VCaP (cell line): ENCODE measurements around the gene DOCK3.

Experiments used
- H3K27ac ChIP-seq: fragments of 450-650 bp; 2 replicates; pipeline ENCODE4 v1.5.1; 2017
- TF ChIP-seq, protein P1 (sequence below): fragments of 450-650 bp; conservative IDR thresholded peaks from 2 replicates; pipeline ENCODE4 v1.5.1; 2017; ENCODE audit warnings: mild to moderate bottlenecking, moderate library complexity

DOCK3 gene

DNA sequence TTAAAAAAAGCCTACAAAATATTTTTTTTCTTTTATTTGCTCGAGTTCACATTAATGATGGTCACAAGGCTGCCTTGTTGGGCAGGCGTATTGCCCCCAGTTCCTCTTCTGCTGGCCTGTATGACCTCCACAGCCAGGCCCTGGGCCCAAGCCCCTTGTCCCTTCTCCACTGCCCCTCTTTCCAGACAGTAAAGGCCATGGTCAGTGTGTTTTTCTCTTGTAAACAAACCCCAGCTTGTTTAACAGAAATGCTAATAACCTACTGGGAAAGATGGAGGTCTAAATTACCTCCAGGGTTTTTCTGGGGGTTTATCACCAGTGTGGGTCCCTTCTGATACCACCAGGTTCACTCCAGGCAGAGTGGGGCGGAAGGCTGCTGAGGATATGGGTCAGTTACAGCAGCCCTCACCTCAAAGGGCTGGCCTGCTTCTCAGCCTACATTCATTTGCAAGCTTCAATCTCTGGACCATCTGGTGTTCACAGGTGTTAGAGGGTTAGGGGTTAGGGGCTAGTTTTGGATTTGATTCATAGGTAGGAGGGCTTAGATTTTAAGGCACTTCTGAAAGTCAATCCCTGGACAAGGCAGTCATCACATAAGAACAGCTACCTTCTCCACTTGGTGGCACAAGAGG lies 708.3 kb downstream of the DOCK3 start:
- TF ChIP-seq, protein P1, sequence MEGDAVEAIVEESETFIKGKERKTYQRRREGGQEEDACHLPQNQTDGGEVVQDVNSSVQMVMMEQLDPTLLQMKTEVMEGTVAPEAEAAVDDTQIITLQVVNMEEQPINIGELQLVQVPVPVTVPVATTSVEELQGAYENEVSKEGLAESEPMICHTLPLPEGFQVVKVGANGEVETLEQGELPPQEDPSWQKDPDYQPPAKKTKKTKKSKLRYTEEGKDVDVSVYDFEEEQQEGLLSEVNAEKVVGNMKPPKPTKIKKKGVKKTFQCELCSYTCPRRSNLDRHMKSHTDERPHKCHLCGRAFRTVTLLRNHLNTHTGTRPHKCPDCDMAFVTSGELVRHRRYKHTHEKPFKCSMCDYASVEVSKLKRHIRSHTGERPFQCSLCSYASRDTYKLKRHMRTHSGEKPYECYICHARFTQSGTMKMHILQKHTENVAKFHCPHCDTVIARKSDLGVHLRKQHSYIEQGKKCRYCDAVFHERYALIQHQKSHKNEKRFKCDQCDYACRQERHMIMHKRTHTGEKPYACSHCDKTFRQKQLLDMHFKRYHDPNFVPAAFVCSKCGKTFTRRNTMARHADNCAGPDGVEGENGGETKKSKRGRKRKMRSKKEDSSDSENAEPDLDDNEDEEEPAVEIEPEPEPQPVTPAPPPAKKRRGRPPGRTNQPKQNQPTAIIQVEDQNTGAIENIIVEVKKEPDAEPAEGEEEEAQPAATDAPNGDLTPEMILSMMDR: no peak
- no peak overlapping the region for H3K27ac ChIP-seq

DNA sequence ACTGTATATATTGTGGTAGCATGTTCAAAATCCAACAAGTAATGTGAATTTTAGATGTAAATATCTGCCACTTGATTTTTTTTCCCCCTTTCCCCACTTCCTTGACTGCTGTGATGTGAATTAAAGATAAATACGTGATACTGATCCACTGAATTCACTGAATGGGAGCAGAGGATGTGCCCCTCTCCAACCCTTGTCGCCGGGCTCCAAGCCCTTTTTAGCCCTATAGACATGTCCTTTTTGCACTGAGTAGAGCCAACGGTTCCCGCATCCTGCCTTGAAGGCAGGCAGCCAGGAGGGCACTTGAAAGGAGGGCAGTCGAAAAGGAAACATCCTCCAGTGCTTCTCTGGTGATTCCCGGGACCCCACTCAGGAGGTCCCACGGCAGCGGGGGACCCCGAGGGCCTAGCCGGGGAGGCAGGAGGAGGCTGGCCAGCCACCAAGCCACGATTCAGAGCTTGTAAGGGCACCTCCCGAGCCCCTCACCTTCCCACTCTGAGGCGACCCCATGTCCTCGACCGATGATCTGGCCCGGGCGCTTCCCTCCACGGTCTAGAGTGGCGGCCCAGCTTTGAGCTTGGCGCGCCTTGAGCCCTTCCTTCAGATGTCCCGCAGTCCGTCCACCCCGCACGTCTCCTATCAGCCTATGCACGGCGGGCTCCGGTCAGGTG lies 709.5 kb downstream of the DOCK3 start:
- peak overlapping the region; percentile 94 for H3K27ac ChIP-seq
- TF ChIP-seq, protein P1: no peak

DNA sequence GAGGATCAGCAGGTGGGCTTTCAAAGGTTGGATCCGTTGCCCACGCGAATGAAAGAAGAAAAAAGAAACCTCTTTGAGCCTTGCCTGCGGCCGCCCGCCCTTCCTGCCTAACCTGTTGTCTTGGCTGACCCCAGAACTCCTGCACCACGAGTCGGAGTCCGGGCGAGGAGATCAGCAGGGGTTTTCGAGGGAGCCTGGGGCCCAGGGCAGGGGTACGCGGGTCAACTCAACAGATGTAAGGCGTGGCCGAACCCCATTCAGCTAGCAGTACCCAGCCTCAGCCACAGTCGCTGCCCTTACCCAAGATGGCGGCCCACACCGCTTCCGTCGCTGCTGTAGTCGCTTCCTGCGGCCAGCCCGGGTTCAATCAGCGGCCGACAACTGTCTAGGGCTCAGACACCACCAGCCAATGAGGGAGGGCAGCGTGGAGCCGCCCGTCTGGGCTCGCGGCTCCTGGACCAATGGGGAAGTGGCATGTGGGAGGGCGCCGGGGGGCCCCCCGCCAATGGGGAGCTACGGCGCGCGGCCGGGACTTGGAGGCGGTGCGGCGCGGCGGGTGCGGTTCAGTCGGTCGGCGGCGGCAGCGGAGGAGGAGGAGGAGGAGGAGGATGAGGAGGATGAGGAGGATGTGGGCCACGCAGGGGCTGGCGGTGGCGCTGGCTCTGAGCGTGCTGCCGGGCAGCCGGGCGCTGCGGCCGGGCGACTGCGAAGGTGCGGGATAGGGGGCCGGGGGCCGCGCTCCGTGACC lies 710.2 kb downstream of the DOCK3 start, which contains the start of gene MANF:
MANF (plus strand) TSS at position 566 of the 748 bp plus-strand sequence; CDS start at position 618, 52 bp downstream.
- TF ChIP-seq, protein P1: no peak
- peak within 1 kb of the TSS; percentile 94 for H3K27ac ChIP-seq

DNA sequence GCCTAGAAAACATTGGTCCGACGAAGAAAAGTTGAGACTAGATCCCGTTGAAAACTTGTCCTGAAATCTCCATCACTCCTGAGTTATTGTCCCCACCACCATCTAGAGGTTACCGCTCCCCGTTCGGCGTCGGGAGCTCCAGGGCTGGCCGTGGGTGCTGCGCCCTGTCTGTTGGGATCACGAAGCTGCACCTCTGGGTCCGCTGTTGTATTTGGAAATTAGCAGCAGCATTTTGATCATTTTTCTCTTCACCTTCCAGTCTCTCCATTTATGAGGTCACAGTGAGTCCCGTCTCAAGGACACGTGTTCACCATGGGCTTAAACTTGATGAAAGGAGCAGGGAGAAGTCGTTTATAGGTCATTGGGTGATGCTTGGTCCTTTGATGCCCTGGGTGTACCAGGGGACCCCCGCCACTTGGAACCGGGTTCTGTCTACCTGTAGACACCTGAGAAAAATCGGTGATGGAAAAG lies 710.9 kb downstream of the DOCK3 start:
- TF ChIP-seq, protein P1: no peak

DNA sequence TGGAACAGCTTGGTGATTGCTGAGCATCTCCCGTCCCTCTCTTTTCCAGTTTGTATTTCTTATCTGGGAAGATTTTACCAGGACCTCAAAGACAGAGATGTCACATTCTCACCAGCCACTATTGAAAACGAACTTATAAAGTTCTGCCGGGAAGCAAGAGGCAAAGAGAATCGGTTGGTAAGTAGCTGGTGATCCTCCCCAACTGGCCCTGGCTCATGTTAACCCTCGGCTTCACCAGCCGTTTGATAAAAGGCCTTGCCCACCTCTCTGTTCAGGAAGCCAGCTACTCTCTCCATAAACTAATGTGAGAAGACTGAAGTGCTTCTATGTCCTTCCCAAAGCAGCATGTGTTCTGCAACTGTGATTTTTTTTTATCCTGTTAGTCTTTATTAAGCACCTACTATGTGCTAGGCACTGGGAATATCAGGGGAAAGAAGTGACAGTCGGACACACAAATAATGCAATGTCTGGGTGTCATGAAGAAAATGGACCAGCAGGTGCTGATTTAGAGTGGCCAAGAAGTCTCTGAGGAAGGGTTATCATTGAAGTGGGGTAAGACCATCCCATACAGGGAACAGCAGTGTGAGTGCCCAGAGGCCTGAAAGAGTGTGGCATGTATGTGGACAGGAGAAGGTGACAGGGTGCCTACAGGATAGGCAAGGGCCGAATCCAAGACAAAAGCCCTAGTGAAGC lies 711.6 kb downstream of the DOCK3 start:
- peak overlapping the region; percentile 94 for H3K27ac ChIP-seq
- TF ChIP-seq, protein P1: no peak

More for the DNA sequence above, 710.9 kb downstream of the DOCK3 start:
- peak overlapping the region; percentile 94 for H3K27ac ChIP-seq

DNA sequence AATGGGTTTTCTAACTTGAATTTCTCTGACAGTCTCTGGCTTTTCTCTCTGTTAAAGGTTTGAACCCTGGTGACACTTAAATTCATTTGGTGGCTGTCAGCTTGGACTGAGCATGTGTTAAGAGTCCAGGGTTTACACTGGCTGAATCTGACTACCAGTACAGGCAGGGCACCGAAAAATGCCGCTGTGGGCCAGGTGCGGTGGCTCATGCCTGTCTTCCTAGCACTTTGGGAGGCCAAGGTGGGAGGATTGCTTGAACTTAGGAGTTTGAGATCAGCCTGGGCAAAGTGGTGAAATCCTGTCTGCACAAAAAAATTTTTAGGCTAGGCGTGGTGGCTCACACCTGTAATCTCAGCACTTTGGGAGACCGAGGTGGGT lies 712.1 kb downstream of the DOCK3 start:
- TF ChIP-seq, protein P1: no peak
- H3K27ac ChIP-seq: peak overlapping the region; percentile 94

DNA sequence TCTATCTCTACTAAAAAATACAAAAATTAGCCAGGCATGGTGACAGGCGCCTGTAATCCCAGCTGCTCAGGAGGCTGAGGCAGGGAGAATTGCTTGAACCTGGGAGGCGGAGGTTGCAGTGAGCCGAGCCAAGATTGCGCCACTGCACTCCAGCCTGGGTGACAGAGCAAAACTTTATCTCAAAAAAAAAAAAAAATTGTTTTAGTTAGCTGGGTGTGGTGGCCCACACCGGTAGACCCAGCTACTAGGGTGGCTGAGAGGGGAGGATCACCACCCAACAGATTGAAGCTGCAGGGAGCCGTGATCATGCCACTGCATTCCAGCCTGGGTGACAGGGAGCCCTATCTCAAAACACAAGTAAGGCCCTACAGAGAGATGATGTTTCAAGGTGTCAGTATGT lies 712.6 kb downstream of the DOCK3 start:
- peak overlapping the region; percentile 94 for H3K27ac ChIP-seq
